Breast epithelium (tissue), 4 donors: ENCODE data around the gene FNIP2. TPM values are rescaled to one million over a fixed set of nuclear protein-coding genes. Genes with fewer than 3 reads are reported as not detected.

Experiments
- DNase-seq, 2 donors: peaks; one replicate each; pipeline ENCODE4 v3.0.0-alpha.2; 2019; ENCODE audit warnings: low spot score in 2 of 2
- H3K27ac ChIP-seq, 2 donors: fragments of 200-600 bp; sonication (generic) in 1 of 2; one replicate each; pipeline ENCODE4 v1.5.1; 2016 to 2019; ENCODE audit warnings: mild to moderate bottlenecking in 1 of 2
- H3K27me3 ChIP-seq, 2 donors: fragments of 200-600 bp; sonication (generic) in 1 of 2; one replicate each; pipeline versions ENCODE4 v1.5.1 to v1.6.0; 2017 to 2019; ENCODE audit warnings: control low read depth in 1 of 2, mild to moderate bottlenecking in 1 of 2
- H3K36me3 ChIP-seq: fragments of 200-600 bp; one replicate; pipeline ENCODE4 v1.5.1; 2019
- H3K4me1 ChIP-seq, 2 donors: fragments of 200-600 bp; sonication (generic); one replicate each; pipeline ENCODE4 v1.5.1; 2016 to 2019; ENCODE audit warnings: control low read depth in 1 of 2
- H3K4me3 ChIP-seq, 3 donors: fragments of 200-600 bp; sonication (generic); 1 replicate in 2 of 3; 2 replicates in 1 of 3; pipeline ENCODE4 v1.5.1; 2016 to 2019; ENCODE audit warnings: mild to moderate bottlenecking in 3 of 3, moderate library complexity in 2 of 3
- H3K9me3 ChIP-seq, 2 donors: fragments of 200-600 bp; sonication (generic) in 1 of 2; one replicate each; pipeline ENCODE4 v1.5.1; 2016 to 2019; ENCODE audit warnings: control low read depth in 1 of 2
- POLR2A ChIP-seq: fragments of 450-650 bp; IDR thresholded peaks from one replicate; pipeline ENCODE4 v1.6.1; 2016; ENCODE audit warnings: antibody characterized with exemption, mild to moderate bottlenecking, moderate library complexity
- POLR2AphosphoS5 ChIP-seq, 3 donors: sonication (generic); formaldehyde crosslinking; IDR thresholded peaks; one replicate each; pipeline ENCODE4 v1.6.1; 2017; ENCODE audit warnings: antibody characterized with exemption in 3 of 3
- intact Hi-C: fragments of 100-400 bp; cut with DNase I; formaldehyde crosslinking; loops from one replicate; pipeline ENCODE4 v1.15.1; 2023; ENCODE audit warnings: low total_unique reads
- total RNA-seq, 3 donors: library from RNA; depleted of rRNA; stranded (reverse); fragments of >200 nt; gene quantifications; one replicate each; pipeline ENCODE4 v1.1.0, GENCODE V29; 2016
- TF ChIP-seq, protein P1 (sequence below), 3 donors: fragments of 450-650 bp; IDR thresholded peaks; one replicate each; pipeline ENCODE4 v1.5.1; 2016 to 2017; ENCODE audit warnings: antibody characterized with exemption in 3 of 3, mild to moderate bottlenecking in 3 of 3, moderate library complexity in 3 of 3

FNIP2 gene
- total RNA-seq, 3 donors from 2014 or later = 40.3 to 70.4 (median 55.2) TPM

DNA sequence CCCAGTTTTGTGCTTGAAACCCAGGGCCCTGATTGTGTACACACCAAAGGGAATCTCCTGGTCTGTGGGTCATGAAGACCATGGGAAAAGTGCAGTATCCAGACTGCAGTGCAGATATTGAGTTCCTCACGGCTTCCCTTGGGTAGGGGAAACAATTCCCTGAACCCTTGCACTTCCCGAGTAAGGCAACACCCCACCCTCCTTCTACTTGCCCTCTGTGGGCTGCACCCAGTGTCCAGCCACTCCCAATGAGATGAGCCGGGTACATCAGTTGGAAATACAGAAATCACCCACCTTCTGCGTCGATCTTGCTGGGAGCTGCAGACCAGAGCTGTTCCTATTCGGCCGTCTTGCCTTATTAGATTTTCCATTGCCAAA lies 134.2 kb downstream of the FNIP2 start:
- TF ChIP-seq, protein P1, sequence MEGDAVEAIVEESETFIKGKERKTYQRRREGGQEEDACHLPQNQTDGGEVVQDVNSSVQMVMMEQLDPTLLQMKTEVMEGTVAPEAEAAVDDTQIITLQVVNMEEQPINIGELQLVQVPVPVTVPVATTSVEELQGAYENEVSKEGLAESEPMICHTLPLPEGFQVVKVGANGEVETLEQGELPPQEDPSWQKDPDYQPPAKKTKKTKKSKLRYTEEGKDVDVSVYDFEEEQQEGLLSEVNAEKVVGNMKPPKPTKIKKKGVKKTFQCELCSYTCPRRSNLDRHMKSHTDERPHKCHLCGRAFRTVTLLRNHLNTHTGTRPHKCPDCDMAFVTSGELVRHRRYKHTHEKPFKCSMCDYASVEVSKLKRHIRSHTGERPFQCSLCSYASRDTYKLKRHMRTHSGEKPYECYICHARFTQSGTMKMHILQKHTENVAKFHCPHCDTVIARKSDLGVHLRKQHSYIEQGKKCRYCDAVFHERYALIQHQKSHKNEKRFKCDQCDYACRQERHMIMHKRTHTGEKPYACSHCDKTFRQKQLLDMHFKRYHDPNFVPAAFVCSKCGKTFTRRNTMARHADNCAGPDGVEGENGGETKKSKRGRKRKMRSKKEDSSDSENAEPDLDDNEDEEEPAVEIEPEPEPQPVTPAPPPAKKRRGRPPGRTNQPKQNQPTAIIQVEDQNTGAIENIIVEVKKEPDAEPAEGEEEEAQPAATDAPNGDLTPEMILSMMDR (IDR thresholded peaks at IDR 0.05) = no peak
- TF ChIP-seq POLR2AphosphoS5 (IDR thresholded peaks at IDR 0.05) = no peak
- no peak for TF ChIP-seq POLR2A
- H3K4me3 ChIP-seq = no peak overlapping the region
- no peak for DNase-seq
- H3K27ac ChIP-seq = no peak overlapping the region
- intact Hi-C loops = no loop called here
- no peaks in the 10 kb centered on the region for H3K27me3 ChIP-seq
- H3K9me3 ChIP-seq = no peaks in the 10 kb centered on the region
- H3K4me1 ChIP-seq = no peaks in the 10 kb centered on the region
- no peaks in the 10 kb centered on the region for H3K36me3 ChIP-seq

DNA sequence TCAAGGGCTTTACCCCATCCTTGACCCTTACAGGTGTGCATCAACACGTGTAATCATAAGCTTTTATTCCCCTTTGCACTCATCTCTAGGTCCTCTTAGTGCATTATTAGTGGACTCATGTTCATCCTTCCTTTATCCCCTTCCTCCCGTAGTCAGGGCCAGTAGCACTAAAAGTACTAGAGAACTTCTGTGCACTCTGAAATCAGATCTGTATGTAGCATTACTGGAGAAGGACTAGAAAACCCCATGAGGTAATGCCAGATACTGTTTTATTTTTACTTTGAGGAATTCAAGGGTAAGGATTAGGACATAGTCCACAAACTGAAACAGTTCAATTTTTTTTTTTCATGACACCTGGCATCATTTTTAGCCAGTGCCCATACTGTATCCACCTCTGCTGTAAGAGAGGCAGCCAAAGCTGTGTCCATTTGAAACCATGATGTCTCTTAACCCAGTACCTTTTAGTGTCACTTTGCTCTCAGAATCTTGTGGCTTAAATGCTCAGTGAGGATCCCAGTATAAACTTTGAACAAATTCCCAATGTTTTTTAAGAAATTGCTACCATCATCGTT lies 134.7 kb downstream of the FNIP2 start:
- no peaks in the 10 kb centered on the region for H3K27me3 ChIP-seq
- TF ChIP-seq, protein P1 (IDR thresholded peaks at IDR 0.05) = no peak
- TF ChIP-seq POLR2A = no peak
- no peak for TF ChIP-seq POLR2AphosphoS5 (IDR thresholded peaks at IDR 0.05)
- H3K9me3 ChIP-seq = no peaks in the 10 kb centered on the region
- intact Hi-C loops = no loop called here
- H3K4me1 ChIP-seq = no peaks in the 10 kb centered on the region
- no peaks in the 10 kb centered on the region for H3K36me3 ChIP-seq
- no peak overlapping the region for H3K27ac ChIP-seq
- no peak overlapping the region for H3K4me3 ChIP-seq
- no peak for DNase-seq

DNA sequence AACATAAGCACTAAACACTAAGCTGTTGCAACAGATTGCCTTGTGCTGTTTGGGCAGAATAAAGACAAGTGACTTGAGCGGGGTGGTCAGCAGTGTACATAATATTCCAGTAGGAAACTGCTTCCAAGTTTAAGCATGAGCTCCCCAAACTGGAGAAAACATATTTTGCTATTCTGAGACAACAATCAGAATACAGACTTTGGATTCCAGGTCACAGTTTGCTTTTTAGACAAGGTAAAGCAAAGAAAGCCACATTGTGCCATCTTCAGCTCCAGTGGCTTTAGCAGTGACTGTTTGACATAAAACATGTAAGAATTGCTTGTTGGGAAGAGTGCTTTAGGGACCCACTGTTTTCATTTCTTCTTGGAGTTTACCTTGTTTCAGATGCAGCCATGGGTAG lies 136.0 kb downstream of the FNIP2 start:
- Histone ChIP-seq H3K4me3 (no peak overlapping the region), H3K27me3 (no peaks in the 10 kb centered on the region), H3K36me3 (no peaks in the 10 kb centered on the region), H3K4me1 (no peaks in the 10 kb centered on the region), H3K27ac (no peak overlapping the region), H3K9me3 (no peaks in the 10 kb centered on the region)
- no peak for DNase-seq
- TF ChIP-seq POLR2AphosphoS5 (IDR thresholded peaks at IDR 0.05) (no peak), POLR2A (no peak)
- TF ChIP-seq, protein P1 (IDR thresholded peaks at IDR 0.05) = no peak
- intact Hi-C loops = no loop called here

DNA sequence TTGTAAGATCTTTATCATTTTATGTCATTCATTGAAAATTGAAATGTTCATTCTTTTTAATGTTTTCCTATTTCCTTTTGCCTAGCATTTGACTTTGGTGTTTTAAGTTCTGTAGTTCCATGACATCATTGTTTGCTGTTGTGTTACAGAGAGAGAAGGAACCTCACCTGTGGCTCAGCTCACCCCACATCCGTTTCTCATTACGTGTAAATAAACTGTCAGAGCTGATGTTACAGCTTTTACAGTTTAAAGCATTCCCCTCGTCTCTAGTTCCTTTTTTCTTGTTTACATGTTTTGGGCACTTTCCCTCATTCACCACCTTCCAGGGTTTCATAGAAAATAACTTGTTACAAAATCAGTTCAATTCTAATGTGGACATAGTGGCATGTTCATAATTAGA lies 137.2 kb downstream of the FNIP2 start:
- intact Hi-C loops = no loop called here
- H3K4me1 ChIP-seq = no peaks in the 10 kb centered on the region

GRCh38 chr4:158912390-158912789 lies 143.6 kb downstream of the FNIP2 start:
- Histone ChIP-seq H3K4me3 (no peak overlapping the region), H3K36me3 (no peaks in the 10 kb centered on the region), H3K27ac (no peak overlapping the region), H3K4me1 (no peaks in the 10 kb centered on the region), H3K27me3 (no peaks in the 10 kb centered on the region), H3K9me3 (no peaks in the 10 kb centered on the region)
- DNase-seq = no peak
- no peak for TF ChIP-seq POLR2AphosphoS5 (IDR thresholded peaks at IDR 0.05)
- TF ChIP-seq, protein P1 (IDR thresholded peaks at IDR 0.05) = no peak
- TF ChIP-seq POLR2A = no peak
- intact Hi-C loops = no loop called here

More for the DNA sequence above, 137.2 kb downstream of the FNIP2 start:
- H3K36me3 ChIP-seq = no peaks in the 10 kb centered on the region
- H3K9me3 ChIP-seq = no peaks in the 10 kb centered on the region
- no peak for TF ChIP-seq POLR2AphosphoS5 (IDR thresholded peaks at IDR 0.05)
- TF ChIP-seq POLR2A = no peak
- TF ChIP-seq, protein P1 (IDR thresholded peaks at IDR 0.05) = no peak
- no peak overlapping the region for H3K4me3 ChIP-seq
- no peak overlapping the region for H3K27ac ChIP-seq
- H3K27me3 ChIP-seq = no peaks in the 10 kb centered on the region
- no peak for DNase-seq
